ENCODE data around the gene TP53TG3D.
"Not testable (repeated sequence)": the region's sequence is repeated elsewhere in the genome, so short reads cannot be mapped to it uniquely, and the experiment has no call there.

The TP53TG3D gene

GRCh38 chr16:32252986-32253385 is at the start of gene TP53TG3D:
TSS of gene TP53TG3D (plus strand) at chr16:32253286. CDS start at chr16:32253354, 68 bp downstream.
- DNase-seq (ENCODE audit: low read depth, low spot score) = not testable (repeated sequence)

GRCh38 chr16:32253507-32253906 is 421 bp downstream of the TP53TG3D start:
- DNase-seq (ENCODE audit: low read depth, low spot score) = not testable (repeated sequence)

DNA sequence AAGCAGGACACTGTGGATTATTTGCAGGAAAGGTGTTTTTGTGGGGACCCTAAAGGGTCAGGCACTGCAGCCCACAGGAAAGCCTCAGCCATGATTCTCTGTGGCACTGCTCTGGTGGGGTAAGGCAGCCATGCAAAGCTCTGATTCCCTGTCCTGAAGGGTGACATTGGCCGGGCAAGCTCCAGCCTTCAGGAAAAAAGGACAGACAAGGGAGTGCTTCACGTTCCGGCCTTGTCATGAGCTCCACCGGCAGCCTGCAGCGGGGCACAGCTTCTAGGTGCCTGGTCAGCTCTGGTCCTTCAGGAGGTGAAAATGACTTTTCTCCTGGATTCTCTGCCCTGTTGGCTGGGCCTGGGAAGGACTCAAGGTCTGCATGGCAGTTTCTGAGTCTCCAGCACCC is 8.4 kb downstream of the TP53TG3D start:
- not testable (repeated sequence) for DNase-seq (ENCODE audit: low read depth, low spot score)

GRCh38 chr16:32263552-32263951 is 10.5 kb downstream of the TP53TG3D start:
- DNase-seq (ENCODE audit: low read depth, low spot score) = not testable (repeated sequence)

DNA sequence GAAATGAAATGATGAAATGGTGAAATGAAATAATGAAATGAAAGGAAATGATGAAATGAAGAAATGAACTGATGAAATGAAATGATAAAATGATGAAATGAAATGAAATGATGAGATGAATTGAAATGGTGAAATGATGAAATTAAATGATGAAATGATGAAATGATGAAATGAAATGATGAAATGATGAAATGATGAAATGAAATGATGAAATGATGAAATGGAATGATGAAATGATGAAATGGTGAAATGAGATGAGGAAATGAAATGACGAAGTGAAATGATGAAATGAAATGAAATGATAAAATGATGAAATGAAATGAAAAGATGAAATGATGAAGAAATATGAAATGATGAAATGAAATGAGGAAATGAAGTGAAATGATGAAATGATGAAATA is 28.8 kb downstream of the TP53TG3D start:
- not testable (repeated sequence) for DNase-seq (ENCODE audit: low read depth, low spot score)

DNA sequence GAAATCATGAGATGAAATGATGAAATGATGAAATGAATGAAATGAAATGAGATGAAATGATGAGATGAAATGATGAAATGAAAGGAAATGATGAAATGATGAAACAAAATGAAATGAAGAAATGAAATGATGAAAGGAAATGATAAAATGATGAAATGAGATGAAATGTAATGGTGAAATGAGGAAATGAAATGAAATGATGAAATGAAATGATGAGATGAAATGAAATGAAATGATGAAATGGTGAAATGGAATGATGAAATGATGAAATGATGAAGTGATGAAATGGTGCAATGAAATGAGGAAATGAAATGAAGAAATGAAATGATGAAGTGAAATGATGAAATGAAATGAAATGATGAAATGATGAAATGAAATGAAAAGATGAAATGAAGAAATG is 29.9 kb downstream of the TP53TG3D start:
- not testable (repeated sequence) for DNase-seq (ENCODE audit: low read depth, low spot score)

DNA sequence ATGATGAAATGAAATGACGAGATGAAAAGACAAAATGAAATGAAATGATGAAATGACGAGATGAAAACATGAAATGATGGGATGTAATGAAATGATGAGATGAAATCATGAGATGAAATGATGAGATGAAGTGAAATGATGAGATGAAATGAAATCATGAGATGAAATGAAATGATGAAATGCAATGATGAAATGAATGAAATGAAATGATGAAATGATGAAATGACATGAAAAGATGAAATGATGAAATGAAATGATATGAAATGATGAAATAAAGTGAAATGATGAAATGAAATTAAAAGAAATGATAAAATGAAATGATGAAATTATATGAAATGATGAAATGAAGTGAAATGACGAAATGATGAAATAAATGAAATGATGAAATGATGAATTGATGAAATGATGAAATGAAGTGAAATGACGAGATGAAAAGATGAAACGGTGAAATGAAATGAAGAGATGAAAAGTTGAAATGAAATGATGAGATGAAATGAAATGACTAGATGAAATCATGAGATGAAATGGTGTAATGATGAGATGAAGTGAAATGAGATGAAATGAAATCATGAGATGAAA is 30.9 kb downstream of the TP53TG3D start:
- DNase-seq (ENCODE audit: low read depth, low spot score) = not testable (repeated sequence)

- DNase-seq (ENCODE audit: low read depth, low spot score) = not testable (repeated sequence)
Observed at GRCh38 chr16:32284800-32285796, 32.0 kb downstream of the TP53TG3D start.

DNA sequence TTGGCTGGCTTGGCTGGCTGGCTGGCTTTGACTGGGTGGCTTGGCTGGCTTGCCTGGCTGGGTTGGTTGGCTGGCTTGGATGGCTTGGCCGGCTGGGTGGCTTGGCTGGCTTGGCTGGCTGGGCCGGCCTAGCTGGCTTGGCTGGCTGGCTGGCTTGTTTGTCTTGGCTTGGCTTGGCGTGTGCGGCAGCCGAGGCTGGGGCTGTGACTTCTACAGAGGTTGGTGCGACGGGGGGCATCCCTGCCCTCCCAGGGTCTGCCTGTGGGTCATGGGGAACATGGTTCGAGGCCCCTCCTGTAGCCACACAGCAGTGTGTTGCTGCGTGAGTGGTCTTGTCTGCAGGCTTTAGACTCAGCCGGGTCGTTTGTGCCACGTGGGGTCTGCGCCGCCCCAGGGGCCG is 33.1 kb downstream of the TP53TG3D start:
- not testable (repeated sequence) for DNase-seq (ENCODE audit: low read depth, low spot score)

- not testable (repeated sequence) for DNase-seq (ENCODE audit: low read depth, low spot score)
Observed at GRCh38 chr16:32287743-32288142, 34.7 kb downstream of the TP53TG3D start.

GRCh38 chr16:32289197-32289596 is 36.1 kb downstream of the TP53TG3D start:
- not testable (repeated sequence) for DNase-seq (ENCODE audit: low read depth, low spot score)

DNA sequence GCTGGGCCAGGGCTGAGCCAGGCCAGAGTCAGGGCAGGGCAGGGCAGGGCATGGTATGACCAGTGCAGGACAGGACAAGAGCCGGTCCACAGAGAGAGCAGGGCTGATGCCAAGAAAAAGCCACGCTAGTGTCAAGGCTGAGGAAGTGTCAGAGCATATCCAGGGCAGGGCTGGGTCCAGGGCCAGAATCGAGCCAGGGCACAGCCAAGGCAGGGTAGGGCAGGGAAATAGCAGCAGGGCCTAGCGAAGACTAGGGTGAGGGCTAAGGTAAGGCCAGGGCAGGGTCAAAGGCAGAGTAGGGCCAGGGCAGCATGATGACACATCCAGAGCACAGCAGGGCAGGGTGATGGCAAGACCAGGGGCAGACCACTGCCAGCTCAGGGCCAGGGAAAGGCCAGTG is 49.7 kb downstream of the TP53TG3D start:
- not testable (repeated sequence) for DNase-seq (ENCODE audit: low read depth, low spot score)

Measured in activated naive CD8-positive, alpha-beta T cell treated with anti-CD3 and anti-CD28 coated beads, Interleukin-2, amount 50 U/mL, for 16 hours (primary cell).